Esophagus squamous epithelium (tissue), 5 donors: ENCODE data around the gene ETS1. TPM values are rescaled to one million over a fixed set of nuclear protein-coding genes. Genes with fewer than 3 reads are reported as not detected.

Experiments used
- DNase-seq: peaks from one replicate; lab custom pipeline; 2025; lab: John Stamatoyannopoulos, UW
- H3K27ac ChIP-seq, 4 donors: fragments of 200-600 bp; sonication (generic); one replicate each; pipeline ENCODE4 v1.5.1; 2016 to 2019; ENCODE audit warnings: mild to moderate bottlenecking in 1 of 4
- H3K27me3 ChIP-seq, 4 donors: fragments of 200-600 bp; sonication (generic); 1 replicate in 3 of 4; 2 replicates in 1 of 4; pipeline versions ENCODE4 v1.5.1 to v1.6.0; 2017 to 2021; ENCODE audit warnings: antibody characterized with exemption in 1 of 4
- H3K36me3 ChIP-seq, 3 donors: fragments of 200-600 bp; sonication (generic); one replicate each; pipeline ENCODE4 v1.5.1; 2016 to 2019
- H3K4me1 ChIP-seq, 3 donors: fragments of 200-600 bp; sonication (generic); one replicate each; pipeline ENCODE4 v1.5.1; 2017 to 2019
- H3K4me3 ChIP-seq, 4 donors: fragments of 200-600 bp; sonication (generic); 1 replicate in 3 of 4; 2 replicates in 1 of 4; pipeline ENCODE4 v1.5.1; 2016 to 2019; ENCODE audit warnings: mild to moderate bottlenecking in 2 of 4, moderate library complexity in 1 of 4
- H3K9me3 ChIP-seq, 3 donors: fragments of 200-600 bp; sonication (generic); one replicate each; pipeline ENCODE4 v1.5.1; 2016 to 2019
- POLR2A ChIP-seq, 4 donors: fragments of 450-650 bp; IDR thresholded peaks; one replicate each; pipeline ENCODE4 v1.6.1; 2017; ENCODE audit warnings: antibody characterized with exemption in 4 of 4, mild to moderate bottlenecking in 4 of 4, moderate library complexity in 3 of 4
- WGBS, 2 donors: methylation state at CpG; one replicate each; pipeline ENCODE4 v1.1.5; 2018; 5-methylcytosine and 5-hydroxymethylcytosine counted together
- intact Hi-C: fragments of 100-400 bp; cut with DNase I; formaldehyde crosslinking; loops from one replicate; pipeline ENCODE4 v1.15.0; 2022
- total RNA-seq, 4 donors: library from RNA; depleted of rRNA; stranded (reverse); fragments of >200 nt; gene quantifications; one replicate each; pipeline ENCODE4 v1.1.0, GENCODE V29; 2016
- TF ChIP-seq, protein P1 (sequence below), 6 experiments: fragments of 450-650 bp in 4 of 6; fragments of 200-600 bp in 2 of 6; sonication (generic) in 2 of 6; IDR thresholded peaks; one replicate each; pipeline ENCODE4 v1.5.1; 2016 to 2019; ENCODE audit warnings: antibody characterized with exemption in 6 of 6, mild to moderate bottlenecking in 4 of 6, moderate library complexity in 4 of 6
- donor health status: DM: yes; HTN: yes; CAD: no.

ETS1 gene
- total RNA-seq, 4 donors from 2014 or later: 3.4 to 37.0 (median 16.4) TPM

DNA sequence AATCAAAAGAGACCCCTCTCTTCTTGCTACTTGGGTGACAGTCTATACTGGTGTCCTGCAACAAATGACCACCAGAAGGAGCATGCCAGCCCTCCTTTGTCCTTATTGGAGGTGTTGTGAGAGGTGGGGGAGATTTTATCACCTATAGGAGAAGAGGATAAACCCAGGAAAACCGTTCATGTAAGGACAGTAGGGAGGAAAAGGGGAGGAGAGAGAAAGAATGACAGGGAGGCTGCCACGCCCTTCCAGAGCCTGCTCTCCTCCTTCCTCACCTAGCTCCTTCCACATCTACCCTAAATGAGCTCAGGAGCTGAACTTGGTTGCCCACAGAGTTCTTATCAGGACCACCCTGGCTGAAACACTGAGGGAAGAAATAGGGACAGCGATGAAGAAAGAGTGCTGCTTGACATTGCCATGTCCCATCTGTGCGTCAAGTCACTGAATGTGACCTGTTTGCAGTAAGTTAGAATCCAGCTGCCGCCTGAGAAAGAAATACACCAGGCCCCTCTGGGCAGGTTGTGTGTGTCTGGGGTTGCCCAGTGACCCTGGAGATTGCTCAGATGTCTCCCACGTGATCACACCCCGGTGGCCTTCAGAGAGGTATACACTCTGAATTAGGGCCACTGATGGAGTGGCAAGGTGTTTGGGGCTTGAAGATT, 40.4 kb upstream of the ETS1 start:
- TF ChIP-seq, protein P1, sequence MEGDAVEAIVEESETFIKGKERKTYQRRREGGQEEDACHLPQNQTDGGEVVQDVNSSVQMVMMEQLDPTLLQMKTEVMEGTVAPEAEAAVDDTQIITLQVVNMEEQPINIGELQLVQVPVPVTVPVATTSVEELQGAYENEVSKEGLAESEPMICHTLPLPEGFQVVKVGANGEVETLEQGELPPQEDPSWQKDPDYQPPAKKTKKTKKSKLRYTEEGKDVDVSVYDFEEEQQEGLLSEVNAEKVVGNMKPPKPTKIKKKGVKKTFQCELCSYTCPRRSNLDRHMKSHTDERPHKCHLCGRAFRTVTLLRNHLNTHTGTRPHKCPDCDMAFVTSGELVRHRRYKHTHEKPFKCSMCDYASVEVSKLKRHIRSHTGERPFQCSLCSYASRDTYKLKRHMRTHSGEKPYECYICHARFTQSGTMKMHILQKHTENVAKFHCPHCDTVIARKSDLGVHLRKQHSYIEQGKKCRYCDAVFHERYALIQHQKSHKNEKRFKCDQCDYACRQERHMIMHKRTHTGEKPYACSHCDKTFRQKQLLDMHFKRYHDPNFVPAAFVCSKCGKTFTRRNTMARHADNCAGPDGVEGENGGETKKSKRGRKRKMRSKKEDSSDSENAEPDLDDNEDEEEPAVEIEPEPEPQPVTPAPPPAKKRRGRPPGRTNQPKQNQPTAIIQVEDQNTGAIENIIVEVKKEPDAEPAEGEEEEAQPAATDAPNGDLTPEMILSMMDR (IDR thresholded peaks at IDR 0.05): no peak
- no peak for TF ChIP-seq POLR2A (IDR thresholded peaks at IDR 0.05)
- no peaks in the 10 kb centered on the region for H3K36me3 ChIP-seq
- no peak overlapping the region for H3K4me3 ChIP-seq
- intact Hi-C loops: loop anchor here (5.0 kb wide), 1 partner anchor 335 kb away; no protein-coding TSS in a partner anchor
- no peaks in the 10 kb centered on the region for H3K9me3 ChIP-seq
- H3K27me3 ChIP-seq: no peaks in the 10 kb centered on the region
- WGBS, 2 donors: 75 to 85% methylated on average over 7 of the region's 7 CpGs
- peaks cover 0 to 33% (median 7%) of the 10 kb centered on the region in 3 donors for H3K4me1 ChIP-seq
- DNase-seq: no peak
- peak overlapping the region in 3 of 4 donors; percentile 29 to 54 (median 31) for H3K27ac ChIP-seq

DNA sequence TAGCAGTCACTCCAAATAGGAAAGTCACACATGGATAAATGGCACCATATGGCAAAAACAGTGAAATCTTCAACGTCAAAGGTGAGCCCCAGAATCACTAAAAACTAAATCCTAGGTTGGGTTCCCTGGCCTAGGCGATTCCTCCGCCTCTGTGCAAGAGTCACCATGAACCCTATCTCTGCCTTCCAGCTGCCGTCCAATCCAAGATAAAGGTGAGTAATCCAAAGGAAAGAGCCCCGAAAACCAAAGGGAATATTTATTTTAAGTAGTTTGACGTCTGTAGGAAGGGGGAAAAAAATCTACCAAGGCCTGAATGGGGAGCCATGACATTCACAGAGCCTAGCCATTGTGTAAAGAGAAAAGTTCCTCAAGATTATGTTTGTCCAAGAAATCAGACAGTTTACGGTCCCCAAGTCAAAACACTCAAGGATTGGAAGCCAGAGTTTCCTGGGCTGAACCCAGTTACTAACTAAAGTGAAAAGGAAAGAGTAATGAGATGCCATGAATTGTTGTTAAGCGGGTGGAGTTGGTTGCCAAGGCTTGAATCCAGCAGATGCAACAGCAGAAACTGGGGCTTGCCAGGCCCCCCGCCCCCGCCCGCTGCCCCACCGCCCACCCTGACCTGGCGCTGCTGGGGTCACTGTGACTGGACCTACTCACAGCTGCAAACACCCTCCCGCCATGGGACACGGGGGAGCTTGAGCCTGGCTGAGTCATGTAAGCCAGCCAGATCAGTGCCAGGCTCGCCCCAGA, 39.7 kb upstream of the ETS1 start:
- H3K27me3 ChIP-seq: no peaks in the 10 kb centered on the region
- H3K36me3 ChIP-seq: no peaks in the 10 kb centered on the region
- peak overlapping the region in 2 of 4 donors; percentile 29 to 54 for H3K27ac ChIP-seq
- DNase-seq: no peak
- intact Hi-C loops: loop anchor here (5.0 kb wide), 1 partner anchor 335 kb away; no protein-coding TSS in a partner anchor
- no peaks in the 10 kb centered on the region for H3K9me3 ChIP-seq
- 76 to 85% methylated on average over 8 to 15 of the region's 16 CpGs for whole genome bisulfite sequencing, 2 donors
- H3K4me3 ChIP-seq: no peak overlapping the region
- TF ChIP-seq, protein P1 (IDR thresholded peaks at IDR 0.05): no peak
- TF ChIP-seq POLR2A (IDR thresholded peaks at IDR 0.05): no peak
- peaks cover 0 to 35% (median 7%) of the 10 kb centered on the region in 3 donors for H3K4me1 ChIP-seq

DNA sequence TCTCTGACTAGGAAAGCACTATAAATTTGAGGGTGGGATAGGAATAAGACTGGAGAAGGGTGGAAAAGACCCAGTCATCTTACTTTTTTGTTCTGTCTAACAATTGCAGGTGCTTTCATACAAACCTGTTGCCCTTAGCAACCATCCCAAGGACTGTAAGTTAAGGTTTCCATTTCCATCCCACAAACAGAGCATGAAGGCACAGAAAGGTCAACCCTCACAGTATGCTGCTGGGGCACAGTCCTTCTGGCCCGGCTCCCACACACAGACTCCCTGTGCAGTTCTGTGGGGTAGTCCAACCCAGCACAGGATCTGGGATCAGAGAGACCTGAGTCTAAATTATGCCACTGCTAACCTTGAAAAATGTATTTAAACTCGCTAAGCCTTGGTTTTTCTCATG, 38.4 kb upstream of the ETS1 start:
- Histone ChIP-seq H3K27ac (peak overlapping the region in 2 of 4 donors; percentile 23 to 72), H3K27me3 (no peaks in the 10 kb centered on the region), H3K4me3 (no peak overlapping the region), H3K9me3 (no peaks in the 10 kb centered on the region), H3K36me3 (no peaks in the 10 kb centered on the region), H3K4me1 (peaks cover 0 to 35% (median 4%) of the 10 kb centered on the region in 3 donors)
- intact Hi-C loops: loop anchor here (5.0 kb wide), 1 partner anchor 333 kb away; no protein-coding TSS in a partner anchor
- no peak for DNase-seq
- WGBS, 2 donors: 94 to 95% methylated on average over 1 to 2 of the region's 2 CpGs
- TF ChIP-seq POLR2A (IDR thresholded peaks at IDR 0.05): no peak
- TF ChIP-seq, protein P1 (IDR thresholded peaks at IDR 0.05): no peak

DNA sequence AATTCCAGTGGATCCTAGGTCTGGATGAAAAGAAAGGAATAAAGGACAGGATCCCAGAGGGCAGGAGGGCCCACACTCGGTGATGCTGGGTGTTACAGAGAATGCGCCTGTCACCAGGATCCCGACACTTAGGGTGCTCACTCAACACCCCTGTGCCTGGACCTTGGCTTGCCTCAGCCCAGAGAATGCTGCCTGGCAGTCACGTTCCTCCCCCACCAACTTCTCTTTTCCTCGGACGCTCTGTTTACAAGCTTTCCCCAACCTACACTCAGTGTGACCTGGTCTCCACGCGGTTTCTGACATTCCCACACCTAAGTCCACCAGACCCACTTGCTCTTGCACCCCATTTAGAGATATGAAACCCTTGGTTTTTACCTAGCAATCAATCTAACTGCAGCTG, 38.0 kb upstream of the ETS1 start:
- DNase-seq: no peak
- Histone ChIP-seq H3K36me3 (no peaks in the 10 kb centered on the region), H3K4me3 (no peak overlapping the region), H3K9me3 (no peaks in the 10 kb centered on the region), H3K27me3 (no peaks in the 10 kb centered on the region), H3K27ac (peak overlapping the region in 2 of 4 donors; percentile 23 to 72), H3K4me1 (peaks cover 0 to 31% (median 0%) of the 10 kb centered on the region in 3 donors)
- TF ChIP-seq POLR2A (IDR thresholded peaks at IDR 0.05): no peak
- TF ChIP-seq, protein P1 (IDR thresholded peaks at IDR 0.05): no peak
- WGBS, 2 donors: 78 to 80% methylated on average over 8 of the region's 8 CpGs
- intact Hi-C loops: loop anchor here (5.0 kb wide), 1 partner anchor 333 kb away; no protein-coding TSS in a partner anchor
